HepG2 (cell line): ENCODE results near the gene BMPR2.

Experiments
- CBFB ChIP-seq: sonication (generic); formaldehyde crosslinking; IDR thresholded peaks from 2 replicates; pipeline ENCODE4 v1.4.0; 2020; ENCODE audit warnings: missing genetic modification reagents
- CHD4 ChIP-seq: fragments of 200-600 bp; sonication (generic); IDR thresholded peaks from 2 replicates; pipeline ENCODE4 v1.7.0; 2017; ENCODE audit warnings: mild to moderate bottlenecking, low read length, borderline replicate concordance
- KLF13 ChIP-seq: sonication (generic); formaldehyde crosslinking; IDR thresholded peaks from 2 replicates; pipeline ENCODE4 v1.4.0; 2020; ENCODE audit warnings: mild to moderate bottlenecking, missing genetic modification reagents
- MLLT10 ChIP-seq: sonication (generic); formaldehyde crosslinking; IDR thresholded peaks from 2 replicates; pipeline ENCODE4 v1.4.0; 2020; ENCODE audit warnings: missing genetic modification reagents
- NR2C2 ChIP-seq: sonication (generic); formaldehyde crosslinking; IDR thresholded peaks from 2 replicates; pipeline ENCODE4 v1.4.0; 2020; ENCODE audit warnings: missing genetic modification reagents, mild to moderate bottlenecking, moderate library complexity, borderline replicate concordance
- POLR2A ChIP-seq, 2 experiments: IDR thresholded peaks; 2 replicates each; pipeline ENCODE4 v1.6.1; 2011; ENCODE audit warnings: low read depth in 2 of 2, low read length in 2 of 2, mild to moderate bottlenecking in 1 of 2, moderate library complexity in 1 of 2; ENCODE audit not compliant: insufficient read depth in 1 of 2
- SMAD3 ChIP-seq: sonication (generic); formaldehyde crosslinking; IDR thresholded peaks from 2 replicates; pipeline ENCODE4 v1.4.0; 2020; ENCODE audit warnings: missing genetic modification reagents
- SP1 ChIP-seq, 2 experiments: fragments of 450-650 bp in 1 of 2; sonication (generic) in 1 of 2; formaldehyde crosslinking in 1 of 2; IDR thresholded peaks; 2 replicates each; pipeline versions ENCODE4 v1.4.0 to v1.6.1; 2016 to 2020; ENCODE audit warnings: missing genetic modification reagents in 1 of 2
- SP2 ChIP-seq: sonication (generic); formaldehyde crosslinking; IDR thresholded peaks from 2 replicates; pipeline ENCODE4 v1.5.1; 2020; ENCODE audit warnings: mild to moderate bottlenecking, missing genetic modification reagents
- ZBTB42 ChIP-seq: sonication (generic); formaldehyde crosslinking; IDR thresholded peaks from 2 replicates; pipeline ENCODE4 v1.5.0; 2020; ENCODE audit warnings: mild to moderate bottlenecking, missing genetic modification reagents
- ZMAT5 ChIP-seq: sonication (generic); formaldehyde crosslinking; IDR thresholded peaks from 2 replicates; pipeline ENCODE4 v1.5.0; 2020; ENCODE audit warnings: mild to moderate bottlenecking, low read depth, missing genetic modification reagents, borderline replicate concordance
- TF ChIP-seq, protein P1 (sequence below), 2 experiments: sonication (generic) in 1 of 2; formaldehyde crosslinking in 1 of 2; IDR thresholded peaks; 2 replicates each; pipeline versions ENCODE4 v1.4.0 to v1.6.1; 2016 to 2020; ENCODE audit warnings: borderline replicate concordance in 1 of 2, low read depth in 1 of 2, mild to moderate bottlenecking in 1 of 2, missing genetic modification reagents in 1 of 2
- TF ChIP-seq, protein P2 (sequence below): sonication (generic); formaldehyde crosslinking; IDR thresholded peaks from 2 replicates; pipeline ENCODE4 v1.8.0; 2022; ENCODE audit warnings: missing genetic modification reagents, mild to moderate bottlenecking, moderate library complexity, borderline replicate concordance

GRCh38 chr2:202454536-202454935 lies 78.4 kb downstream of the BMPR2 start:
- TF ChIP-seq CHD4 (no peak), SP1 (IDR thresholded peaks at IDR 0.05) (no peak), SP1 (CRISPR knock-in tag; IDR thresholded peaks at IDR 0.05) (no peak), POLR2A (IDR thresholded peaks at IDR 0.05; ENCODE audit: insufficient read depth in 1 of 2, low read depth in 2 of 2, low read length in 2 of 2) (no peak), ZMAT5 (CRISPR knock-in tag) (no peak), ZBTB42 (CRISPR knock-in tag) (no peak), CBFB (CRISPR knock-in tag) (no peak), KLF13 (CRISPR knock-in tag) (no peak), SP2 (CRISPR knock-in tag) (no peak), MLLT10 (no peak), SMAD3 (CRISPR knock-in tag) (no peak), NR2C2 (no peak)
- TF ChIP-seq, protein P1, sequence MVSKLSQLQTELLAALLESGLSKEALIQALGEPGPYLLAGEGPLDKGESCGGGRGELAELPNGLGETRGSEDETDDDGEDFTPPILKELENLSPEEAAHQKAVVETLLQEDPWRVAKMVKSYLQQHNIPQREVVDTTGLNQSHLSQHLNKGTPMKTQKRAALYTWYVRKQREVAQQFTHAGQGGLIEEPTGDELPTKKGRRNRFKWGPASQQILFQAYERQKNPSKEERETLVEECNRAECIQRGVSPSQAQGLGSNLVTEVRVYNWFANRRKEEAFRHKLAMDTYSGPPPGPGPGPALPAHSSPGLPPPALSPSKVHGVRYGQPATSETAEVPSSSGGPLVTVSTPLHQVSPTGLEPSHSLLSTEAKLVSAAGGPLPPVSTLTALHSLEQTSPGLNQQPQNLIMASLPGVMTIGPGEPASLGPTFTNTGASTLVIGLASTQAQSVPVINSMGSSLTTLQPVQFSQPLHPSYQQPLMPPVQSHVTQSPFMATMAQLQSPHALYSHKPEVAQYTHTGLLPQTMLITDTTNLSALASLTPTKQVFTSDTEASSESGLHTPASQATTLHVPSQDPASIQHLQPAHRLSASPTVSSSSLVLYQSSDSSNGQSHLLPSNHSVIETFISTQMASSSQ (IDR thresholded peaks at IDR 0.05; ENCODE audit: low read depth): no peak
- TF ChIP-seq, protein P1 (CRISPR knock-in tag; IDR thresholded peaks at IDR 0.05; ENCODE audit: borderline replicate concordance): no peak
- TF ChIP-seq, protein P2, sequence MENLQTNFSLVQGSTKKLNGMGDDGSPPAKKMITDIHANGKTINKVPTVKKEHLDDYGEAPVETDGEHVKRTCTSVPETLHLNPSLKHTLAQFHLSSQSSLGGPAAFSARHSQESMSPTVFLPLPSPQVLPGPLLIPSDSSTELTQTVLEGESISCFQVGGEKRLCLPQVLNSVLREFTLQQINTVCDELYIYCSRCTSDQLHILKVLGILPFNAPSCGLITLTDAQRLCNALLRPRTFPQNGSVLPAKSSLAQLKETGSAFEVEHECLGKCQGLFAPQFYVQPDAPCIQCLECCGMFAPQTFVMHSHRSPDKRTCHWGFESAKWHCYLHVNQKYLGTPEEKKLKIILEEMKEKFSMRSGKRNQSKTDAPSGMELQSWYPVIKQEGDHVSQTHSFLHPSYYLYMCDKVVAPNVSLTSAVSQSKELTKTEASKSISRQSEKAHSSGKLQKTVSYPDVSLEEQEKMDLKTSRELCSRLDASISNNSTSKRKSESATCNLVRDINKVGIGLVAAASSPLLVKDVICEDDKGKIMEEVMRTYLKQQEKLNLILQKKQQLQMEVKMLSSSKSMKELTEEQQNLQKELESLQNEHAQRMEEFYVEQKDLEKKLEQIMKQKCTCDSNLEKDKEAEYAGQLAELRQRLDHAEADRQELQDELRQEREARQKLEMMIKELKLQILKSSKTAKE: no peak
